Fibroblast of skin of scalp (primary cell): Measurements from ENCODE around the gene MS4A7. TPM values are rescaled to one million over a fixed set of nuclear protein-coding genes. Genes with fewer than 3 reads are reported as not detected.
"Not testable (repeated sequence)": the region's sequence is repeated elsewhere in the genome, so short reads cannot be mapped to it uniquely, and the experiment has no call there.

Experiments used
- DNase-seq: peaks from one replicate; pipeline ENCODE4 v3.0.0-alpha.2; 2013
- polyA plus RNA-seq, 2 experiments: library from polyadenylated mRNA; unstranded; fragments of 120-200 nt; gene quantifications; one replicate each; pipeline ENCODE4 v1.2.1, GENCODE V29; 2013; ENCODE audit not compliant: insufficient read length in 2 of 2

MS4A7 gene, protein sequence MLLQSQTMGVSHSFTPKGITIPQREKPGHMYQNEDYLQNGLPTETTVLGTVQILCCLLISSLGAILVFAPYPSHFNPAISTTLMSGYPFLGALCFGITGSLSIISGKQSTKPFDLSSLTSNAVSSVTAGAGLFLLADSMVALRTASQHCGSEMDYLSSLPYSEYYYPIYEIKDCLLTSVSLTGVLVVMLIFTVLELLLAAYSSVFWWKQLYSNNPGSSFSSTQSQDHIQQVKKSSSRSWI
- not detected for polyA plus RNA-seq (2013, experiment 1 of 2; ENCODE audit: insufficient read length)
- 0.28 TPM for polyA plus RNA-seq (2013, experiment 2 of 2; ENCODE audit: insufficient read length)

- DNase-seq, result no peak
These were observed at the start of gene MS4A7 for GRCh38 chr11:60378354-60378753. MS4A7 (plus strand) TSS chr11:60378532; CDS start chr11:60383142, 4,610 bp downstream.

GRCh38 chr11:60332846-60333245 lies 45.5 kb upstream of the MS4A7 start:
- DNase-seq, result no peak

DNA sequence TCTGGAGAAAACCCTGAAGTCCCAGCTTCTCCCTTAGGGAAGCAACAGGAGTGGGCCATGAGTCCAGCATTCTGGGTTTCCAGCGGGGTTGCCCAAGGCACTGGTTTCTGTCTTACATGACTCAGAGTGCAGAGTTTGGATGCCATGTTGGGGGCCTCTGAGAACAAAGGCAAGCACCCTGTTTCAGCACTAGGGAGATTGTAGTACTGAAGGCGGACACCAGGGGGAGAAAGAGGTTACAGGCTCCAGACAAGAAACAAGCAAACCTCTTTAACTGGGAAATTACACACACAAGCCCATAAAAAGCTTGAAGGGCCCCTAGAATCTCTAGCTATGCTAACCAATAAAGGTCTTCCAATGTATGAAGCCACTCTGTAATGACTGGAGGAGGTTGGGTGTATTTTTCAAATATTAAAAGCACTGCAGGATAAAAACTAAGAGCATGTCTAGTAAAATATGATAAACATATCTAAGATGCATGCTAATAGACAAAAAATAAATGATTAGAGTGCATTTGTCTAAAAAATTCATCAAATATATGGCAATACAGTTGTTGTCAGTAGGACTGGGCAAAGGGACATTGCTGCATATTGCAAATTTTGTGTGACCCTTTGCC lies 44.2 kb upstream of the MS4A7 start:
- peak; percentile 18 for DNase-seq

DNA sequence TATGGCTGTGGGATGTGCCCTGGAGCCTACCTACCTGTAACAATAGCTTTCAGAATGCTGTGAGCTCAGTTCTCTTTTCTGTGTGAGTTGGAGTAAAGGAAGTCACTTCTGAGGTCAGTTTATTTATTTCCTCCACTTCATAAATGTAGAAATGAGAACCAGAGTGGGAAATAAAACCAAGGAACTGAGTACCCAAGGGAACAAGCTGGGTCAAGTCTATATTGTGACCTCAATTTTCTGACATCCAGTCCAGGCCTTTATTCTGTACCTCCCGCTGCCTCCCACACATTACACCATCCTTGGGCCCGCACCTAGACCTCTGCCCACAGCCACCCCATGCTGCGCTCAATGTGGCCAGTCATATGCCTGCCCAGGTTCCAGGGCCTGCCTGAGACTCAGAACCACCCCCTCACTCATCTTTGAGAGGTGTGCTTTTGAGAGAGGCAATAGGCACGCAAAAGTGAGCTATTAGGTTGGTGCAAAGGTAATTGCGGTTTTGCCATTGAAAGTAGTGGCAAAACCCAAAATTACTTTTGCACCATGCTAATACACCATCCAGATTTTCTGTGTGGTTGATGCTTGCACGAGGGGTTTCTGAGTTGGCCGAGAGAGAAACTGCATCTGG lies 41.5 kb upstream of the MS4A7 start:
- no peak for DNase-seq

GRCh38 chr11:60338053-60338452 lies 40.3 kb upstream of the MS4A7 start:
- DNase-seq, result no peak

GRCh38 chr11:60339356-60339755 lies 39.0 kb upstream of the MS4A7 start:
- no peak for DNase-seq

- no peak for DNase-seq
These were observed 35.1 kb upstream of the MS4A7 start for GRCh38 chr11:60343094-60343704.

DNA sequence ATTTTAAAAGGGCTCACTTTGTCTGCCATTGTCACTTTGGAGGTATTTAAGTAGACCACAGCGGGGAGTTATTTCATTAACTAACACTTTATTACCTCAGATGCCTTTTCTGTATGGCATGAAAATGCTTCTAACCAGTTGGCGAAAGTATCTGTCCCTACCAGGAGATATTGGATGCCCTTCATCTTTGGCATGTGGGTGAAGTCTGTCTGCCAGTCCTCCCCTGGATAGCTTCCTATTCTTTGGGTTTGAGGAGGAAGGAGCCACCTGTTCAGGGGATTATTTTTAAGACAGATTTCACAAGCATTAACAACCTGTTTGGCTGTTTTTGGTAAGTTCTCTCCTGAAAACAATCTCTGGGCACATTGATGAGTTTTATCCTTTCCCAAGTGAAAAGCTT lies 34.2 kb upstream of the MS4A7 start:
- no peak for DNase-seq

DNA sequence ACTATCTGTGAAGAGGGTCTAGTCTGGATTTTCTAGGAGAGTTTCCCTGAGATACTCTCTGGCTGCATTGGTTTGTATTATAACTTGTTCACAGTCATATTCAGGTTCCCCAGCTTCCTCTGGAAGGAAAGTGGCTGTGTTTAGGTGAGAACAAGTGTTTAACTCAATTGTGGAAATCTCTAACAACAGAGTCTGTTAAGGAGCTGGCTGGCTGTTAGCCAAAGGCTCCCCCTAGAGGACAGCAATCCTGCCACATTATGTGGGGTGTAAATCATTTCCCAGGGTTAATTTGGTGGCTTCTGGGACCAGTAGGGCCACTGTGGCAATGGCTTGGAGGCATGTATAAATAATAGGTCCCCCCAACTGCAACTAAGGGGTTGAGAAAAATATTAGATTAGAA lies 32.8 kb upstream of the MS4A7 start:
- DNase-seq, result no peak

DNA sequence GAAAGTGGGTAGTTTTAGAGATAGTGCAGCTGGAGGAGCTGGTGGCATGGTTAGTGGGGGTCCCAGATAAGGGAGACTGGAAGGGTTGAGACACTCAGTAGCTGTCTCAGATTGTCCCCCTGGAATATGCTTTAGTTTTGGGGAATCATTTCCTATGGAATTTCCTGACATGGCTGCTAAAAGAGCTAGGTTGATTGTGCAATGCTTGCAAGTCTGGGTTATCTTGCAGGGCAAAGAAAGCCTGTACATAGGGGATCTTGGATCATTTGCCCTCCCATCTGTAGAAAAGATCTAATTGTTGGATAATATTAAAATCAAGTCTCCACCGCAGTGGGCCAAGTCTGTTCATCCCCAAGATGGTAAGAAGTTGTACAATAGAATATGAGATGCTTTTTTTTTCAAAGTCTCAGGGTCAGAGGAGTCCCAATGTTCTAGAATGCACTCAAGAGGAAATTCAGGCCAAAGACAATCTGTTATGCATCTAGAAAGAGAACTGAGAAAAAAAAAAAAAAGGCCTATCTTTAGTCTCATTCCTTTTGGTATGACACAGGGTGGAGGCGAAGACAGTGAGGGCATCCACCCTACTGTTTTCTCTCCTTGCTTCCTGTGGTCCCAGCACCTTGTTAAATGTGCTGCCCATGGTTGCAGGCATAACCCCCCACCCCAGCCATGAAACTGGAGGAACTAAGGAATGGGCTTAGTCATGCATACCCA lies 31.1 kb upstream of the MS4A7 start:
- DNase-seq, result no peak

DNA sequence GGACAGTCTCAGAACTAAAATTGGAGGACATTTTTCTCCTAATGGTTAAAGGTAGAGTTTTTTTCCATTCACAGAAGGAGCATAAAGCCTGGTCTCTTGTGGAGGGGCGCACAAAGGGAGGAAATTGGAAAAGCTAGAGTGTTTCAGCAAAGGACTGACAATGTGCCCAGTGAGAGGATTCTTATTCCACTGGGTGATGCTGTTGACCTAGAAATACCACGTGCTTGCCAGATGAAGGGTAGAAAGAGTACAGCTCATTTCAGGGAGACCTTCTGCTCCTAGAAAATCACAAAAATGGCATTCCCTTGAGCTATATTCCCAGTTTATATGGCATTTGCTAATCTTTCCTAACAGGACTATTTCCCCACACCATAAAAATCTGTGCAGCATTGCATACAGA lies 30.2 kb upstream of the MS4A7 start:
- no peak for DNase-seq

DNA sequence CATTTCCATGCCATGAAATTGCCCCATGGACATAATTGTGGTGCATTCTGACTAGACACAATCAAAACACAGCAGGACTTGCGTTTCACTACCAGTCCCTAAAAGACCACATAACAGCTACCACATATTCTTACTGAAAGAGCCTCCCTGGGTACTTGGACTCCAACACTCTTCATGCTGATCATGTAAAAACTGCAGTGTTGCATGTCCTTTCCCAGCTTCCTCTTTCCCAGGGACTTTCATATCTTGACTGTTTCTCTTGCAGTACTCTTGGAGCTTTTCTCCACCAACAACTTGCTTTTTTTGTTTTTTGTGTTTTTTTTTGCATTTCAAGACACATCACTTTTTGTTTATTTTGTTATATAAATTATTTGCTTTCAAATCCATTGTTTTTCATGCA lies 28.3 kb upstream of the MS4A7 start:
- no peak for DNase-seq

DNA sequence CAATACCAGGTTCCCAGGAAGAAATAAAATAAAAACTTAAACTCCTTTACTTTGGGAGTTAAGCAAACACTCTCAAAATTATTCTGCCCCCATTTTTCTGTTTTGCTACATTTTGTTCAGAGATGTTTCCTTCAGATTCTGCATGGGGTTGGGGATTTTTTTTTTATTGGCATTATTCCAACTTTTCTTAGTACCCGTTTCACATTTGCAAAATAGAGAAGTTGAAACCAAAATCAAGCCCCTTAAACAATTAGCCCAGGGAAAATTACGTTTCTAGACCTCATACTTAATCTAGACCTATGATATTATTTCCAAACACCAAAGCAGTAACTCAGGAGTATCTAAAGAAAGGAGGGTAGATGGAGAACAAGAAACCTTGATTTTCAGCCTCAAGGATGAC lies 20.6 kb upstream of the MS4A7 start:
- no peak for DNase-seq

GRCh38 chr11:60360621-60361020 lies 17.7 kb upstream of the MS4A7 start:
- no peak for DNase-seq

DNA sequence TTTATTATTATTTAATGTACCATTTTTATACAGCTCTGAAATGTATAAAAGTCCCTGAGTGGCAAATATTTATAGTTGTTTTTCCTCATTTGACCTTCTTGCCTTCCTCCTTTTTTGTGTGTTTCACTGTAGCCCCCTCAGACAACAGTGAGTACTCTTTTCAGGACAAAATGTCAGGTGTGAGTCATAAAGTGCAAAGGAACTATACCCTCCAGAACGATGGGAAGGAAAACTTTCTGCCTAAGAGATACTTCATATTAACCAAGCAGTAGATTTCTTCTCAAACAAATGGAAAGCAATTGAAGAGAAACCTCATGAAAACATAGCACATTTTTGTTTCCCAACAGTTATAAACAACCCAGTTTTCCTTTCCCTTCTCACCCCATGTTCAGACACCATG lies 16.1 kb upstream of the MS4A7 start:
- no peak for DNase-seq

DNA sequence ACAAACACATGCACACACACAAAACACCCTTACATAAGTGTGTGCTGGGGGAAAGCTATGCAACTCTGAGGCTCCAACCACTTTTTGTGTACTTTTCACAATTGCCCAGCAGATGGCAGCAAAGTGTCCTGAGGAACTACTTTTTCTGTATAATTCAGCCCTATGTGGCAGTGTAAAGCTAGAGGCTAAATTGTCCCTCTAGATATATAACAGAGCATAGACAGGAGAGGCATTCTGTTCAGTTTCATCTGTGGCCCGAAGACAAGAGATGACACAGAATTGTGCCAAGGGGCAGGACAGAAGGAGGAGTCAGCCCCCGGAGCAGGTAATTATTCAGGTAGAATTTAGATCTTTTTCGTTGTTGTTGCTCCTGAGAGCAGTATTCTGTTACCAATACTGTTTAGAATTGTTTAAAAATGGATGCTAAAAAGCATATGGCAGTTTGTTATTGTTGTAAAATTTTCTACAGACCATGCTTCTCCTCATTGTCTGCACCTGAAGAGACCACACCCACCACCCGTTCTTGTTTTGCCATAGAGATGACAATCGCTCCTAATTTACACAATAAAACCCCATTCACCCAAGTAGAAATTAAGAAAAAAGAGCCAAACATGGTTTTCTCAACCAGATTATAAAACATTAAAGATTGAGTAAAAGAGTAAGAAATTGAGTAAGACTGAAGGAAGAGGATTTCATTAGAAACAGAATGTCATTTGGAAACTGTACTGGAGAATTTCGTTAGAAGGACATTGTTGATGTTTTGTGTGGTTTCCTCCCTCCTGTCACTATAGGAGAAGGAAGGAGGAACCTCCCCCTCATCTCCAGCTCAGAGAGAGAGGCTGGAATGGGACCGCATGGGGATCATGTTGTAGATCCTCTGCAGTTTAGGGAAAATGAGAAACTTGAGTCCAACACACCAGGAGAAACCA lies 14.5 kb upstream of the MS4A7 start:
- DNase-seq, result peak; percentile 47

DNA sequence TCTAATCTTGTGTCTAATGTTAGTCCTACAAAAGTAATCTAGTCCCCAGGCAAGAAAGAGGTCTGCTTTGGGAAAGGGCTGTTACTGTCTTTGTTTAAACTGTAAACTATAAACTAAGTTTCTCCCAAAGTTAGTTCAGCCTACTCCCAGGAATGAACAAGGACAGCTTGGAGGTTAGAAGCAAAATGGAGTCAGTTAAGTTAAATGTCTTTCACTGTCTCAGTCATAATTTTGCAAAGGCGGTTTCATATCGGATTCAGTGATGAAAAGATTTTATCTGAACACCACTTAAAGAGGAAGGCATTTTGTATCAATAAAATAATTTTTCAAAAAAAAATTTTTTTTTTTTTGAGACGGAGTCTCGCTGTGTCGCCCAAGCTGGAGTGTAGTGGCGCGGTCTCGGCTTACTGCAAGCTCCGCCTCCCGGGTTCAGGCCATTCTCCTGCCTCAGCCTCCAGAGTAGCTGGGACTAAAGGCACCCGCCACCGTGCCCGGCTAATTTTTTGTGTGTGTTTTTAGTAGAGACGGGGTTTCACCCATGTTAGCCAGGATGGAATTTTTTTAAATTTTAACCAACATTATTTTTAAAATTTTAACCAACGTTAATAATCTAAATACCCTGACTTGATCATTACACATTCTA lies 11.9 kb upstream of the MS4A7 start:
- DNase-seq, result not testable (repeated sequence)

DNA sequence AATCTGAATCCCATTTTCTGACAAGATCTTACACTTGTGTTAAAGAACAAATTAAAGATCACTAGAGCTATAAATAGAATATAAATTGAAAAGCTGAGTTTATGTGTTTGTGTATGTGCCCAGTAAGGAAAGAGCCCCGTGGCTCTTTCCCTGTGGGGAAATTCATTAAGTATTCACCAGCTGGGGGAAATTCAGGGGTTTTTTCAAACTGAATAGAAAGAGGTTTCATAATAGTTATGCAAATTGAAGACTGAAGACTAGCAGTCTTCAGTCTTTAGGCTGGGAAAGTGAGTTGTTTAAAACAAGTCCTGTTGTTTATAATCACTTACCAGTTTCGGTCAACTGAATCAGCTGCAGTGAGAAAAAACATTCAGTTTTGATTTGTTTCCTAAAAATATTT lies 11.3 kb upstream of the MS4A7 start:
- no peak for DNase-seq

GRCh38 chr11:60367896-60368295 lies 10.4 kb upstream of the MS4A7 start:
- DNase-seq, result no peak

DNA sequence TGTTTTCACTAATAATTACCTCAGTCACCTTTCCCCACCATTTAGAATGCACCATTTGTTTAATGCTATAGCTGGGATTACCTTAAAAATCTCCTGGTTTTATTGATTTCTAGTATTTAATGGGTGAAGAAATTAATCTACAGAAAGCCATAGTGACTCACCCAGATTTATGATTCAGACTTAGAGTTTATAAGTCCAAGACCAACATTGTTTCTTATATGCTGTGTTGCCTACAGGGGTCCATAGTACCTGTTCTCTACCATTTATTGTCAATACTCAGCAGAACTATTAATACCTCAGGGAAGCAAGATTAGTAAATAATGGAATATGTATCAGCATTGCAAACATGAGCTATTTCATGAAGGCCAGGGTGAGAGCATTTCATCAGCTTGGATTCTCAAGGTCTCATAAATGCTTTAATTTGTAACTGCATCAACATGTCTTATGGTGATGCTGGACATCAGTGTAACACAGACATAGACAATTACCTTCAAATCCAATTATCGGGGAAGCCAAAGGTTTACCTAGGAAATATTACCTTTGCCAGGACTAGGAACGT lies 8.0 kb upstream of the MS4A7 start:
- no peak for DNase-seq

- DNase-seq, result no peak
These were observed 7.5 kb upstream of the MS4A7 start for GRCh38 chr11:60370811-60371298.
